CD4-positive, alpha-beta T cell treated with Interleukin-6 at 100 ng/mL for 8 hours (primary cell): ENCODE measurements around the gene KRTAP10-1.
"Not testable (repeated sequence)": the region's sequence is repeated elsewhere in the genome, so short reads cannot be mapped to it uniquely, and the experiment has no call there.

Source experiments
- DNase-seq: peaks from one replicate; pipeline ENCODE4 v3.0.0-alpha.2; 2020; ENCODE audit warnings: mixed read lengths, low spot score

The KRTAP10-1 gene, protein sequence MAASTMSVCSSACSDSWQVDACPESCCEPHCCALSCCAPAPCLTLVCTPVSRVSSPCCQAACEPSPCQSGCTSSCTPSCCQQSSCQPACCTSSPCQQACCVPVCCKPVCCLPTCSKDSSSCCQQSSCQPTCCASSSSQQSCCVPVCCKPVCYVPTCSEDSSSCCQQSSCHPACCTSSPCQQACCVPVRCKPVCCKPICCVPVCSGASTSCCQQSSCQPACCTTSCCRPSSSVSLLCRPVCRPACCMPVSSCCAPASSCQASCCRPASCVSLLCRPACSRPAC

DNA sequence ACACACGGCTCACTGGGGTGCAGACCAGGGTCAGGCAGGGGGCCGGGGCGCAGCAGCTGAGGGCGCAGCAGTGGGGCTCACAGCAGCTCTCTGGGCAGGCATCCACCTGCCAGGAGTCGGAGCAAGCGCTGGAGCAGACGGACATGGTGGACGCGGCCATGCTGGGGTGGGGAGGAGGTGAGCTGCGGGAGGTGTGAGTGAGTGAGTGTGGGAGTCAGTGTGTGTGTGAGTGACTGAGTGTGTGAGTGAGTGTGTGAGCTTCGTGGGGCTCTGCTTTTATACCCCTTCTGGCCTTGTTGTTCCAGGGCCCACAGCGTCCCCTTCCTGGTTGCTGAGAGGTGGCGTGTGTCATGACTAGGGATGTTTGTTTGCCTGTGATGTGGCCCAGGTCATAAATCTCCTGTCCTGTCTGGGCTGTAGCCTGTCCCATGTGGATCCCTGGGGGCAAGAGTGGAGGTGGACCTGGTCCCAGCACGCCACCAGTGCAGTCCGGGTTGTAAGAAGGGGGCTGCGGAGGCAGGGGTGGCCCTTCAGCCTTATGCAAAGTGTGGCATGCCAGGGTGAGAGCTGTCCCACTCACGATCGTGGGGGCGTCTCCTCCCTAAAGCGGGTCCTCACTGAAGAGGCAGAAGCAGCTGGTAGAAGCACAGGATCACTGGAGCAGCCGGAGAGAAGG, at the start of gene KRTAP10-1:
Gene KRTAP10-1 (minus strand): TSS at position 205 of the 676 bp plus-strand sequence. CDS start 45 bp downstream, at position 160.
- no peak for DNase-seq

- no peak for DNase-seq
These were observed 49.1 kb upstream of the KRTAP10-1 start for GRCh38 chr21:44589094-44589493.

DNA sequence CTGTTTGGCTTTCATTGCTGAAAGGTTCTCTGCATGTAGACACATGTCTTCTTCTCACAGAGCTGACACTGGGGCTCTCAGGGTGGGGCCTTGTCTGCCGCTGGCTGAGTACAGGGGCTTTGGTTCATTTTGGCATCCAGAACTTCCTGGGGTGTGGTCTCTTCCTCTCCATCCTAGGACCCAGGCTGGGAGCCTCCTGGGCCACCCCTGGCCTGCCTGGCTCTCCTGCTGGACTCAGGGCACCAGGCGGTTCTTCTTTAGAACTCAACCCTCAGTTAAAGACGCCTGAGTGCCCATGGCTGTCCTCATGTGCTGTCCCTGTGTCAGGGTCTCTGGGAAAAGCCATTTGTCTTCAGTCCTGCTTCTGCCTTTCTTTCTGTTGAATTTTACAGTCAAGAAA, 45.9 kb upstream of the KRTAP10-1 start:
- no peak for DNase-seq

DNA sequence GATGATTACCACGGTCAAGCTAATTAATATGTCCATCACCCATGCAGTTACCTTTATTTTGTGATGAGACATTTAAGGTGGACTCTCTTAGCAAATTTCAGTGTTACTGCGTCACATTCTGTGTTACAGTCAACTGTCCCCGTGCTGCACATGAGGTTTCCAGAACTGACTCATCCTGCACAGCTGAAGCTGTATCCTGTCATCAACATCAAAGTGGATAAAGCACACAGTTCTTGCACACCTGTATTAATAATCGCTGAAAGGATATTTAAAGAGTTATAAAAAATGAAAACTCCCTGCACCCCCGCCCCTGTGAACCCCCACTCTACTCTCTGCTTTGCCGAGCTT, 43.8 kb upstream of the KRTAP10-1 start:
- DNase-seq: no peak

GRCh38 chr21:44583089-44583799, 43.2 kb upstream of the KRTAP10-1 start:
- DNase-seq: no peak

- DNase-seq: no peak
These were observed 42.1 kb upstream of the KRTAP10-1 start for GRCh38 chr21:44582055-44582454.

DNA sequence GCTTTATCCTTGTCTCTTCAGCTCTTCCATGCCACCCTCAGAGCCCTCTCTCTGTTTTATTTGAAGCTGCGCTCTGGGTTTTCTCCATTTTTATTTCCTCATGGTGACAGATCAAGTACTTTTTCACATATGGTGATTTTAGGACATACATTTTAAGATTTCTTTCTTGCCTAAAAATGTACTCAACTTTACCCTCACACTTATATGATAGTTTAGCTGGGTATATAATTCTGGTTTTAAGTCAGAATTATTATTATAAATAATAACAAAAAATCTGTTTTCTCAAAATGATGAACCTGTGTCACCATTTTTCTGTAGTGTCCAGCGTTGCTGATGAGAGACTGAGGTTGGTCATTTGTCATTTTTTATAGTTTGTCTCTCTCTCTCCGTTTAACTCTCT, 41.2 kb upstream of the KRTAP10-1 start:
- DNase-seq: no peak

- not testable (repeated sequence) for DNase-seq
These were observed 40.3 kb upstream of the KRTAP10-1 start, which contains the start of gene KRTAP10-5 for GRCh38 chr21:44580231-44580821. Gene KRTAP10-5 (minus strand): TSS chr21:44580604. CDS start chr21:44580578, 26 bp downstream.

- DNase-seq: no peak
These were observed 39.8 kb upstream of the KRTAP10-1 start for GRCh38 chr21:44579833-44580144.

DNA sequence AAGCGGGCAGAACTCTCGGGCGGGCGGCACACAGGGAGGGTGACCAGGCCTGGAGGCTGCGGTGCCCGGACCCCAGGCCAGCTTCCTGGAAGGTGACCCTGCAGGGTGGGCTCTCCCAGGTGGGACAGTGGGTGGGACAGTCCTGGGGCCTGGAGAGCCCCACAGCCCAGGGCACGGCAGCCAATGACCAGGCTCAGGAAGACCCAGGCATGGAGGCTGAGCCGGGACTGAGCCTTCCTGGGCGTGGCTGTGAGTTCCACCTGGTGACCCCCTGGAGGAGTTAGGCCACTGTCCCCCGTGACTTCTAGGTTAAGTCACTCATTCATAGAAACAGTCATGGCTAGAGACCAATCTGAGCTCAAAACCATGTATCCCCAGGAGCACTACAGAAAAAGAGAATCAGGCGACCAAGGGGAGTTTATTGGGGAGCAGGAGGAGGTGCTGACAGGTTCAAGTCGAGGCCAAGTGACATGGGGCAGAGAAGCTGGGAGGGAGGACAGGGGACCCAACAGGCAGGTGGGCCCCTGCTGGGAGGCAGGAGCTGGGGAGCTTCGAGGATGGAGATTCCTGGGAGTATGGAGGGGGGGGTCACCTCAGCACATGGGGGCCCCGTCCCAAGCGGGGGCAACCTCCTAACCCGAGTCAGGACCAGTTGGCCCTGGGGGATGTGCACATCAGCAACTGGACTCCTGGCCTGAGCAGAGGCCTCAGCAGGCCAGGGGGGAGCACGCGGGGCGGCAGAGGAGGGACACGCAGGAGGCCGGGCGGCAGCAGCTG, 39.2 kb upstream of the KRTAP10-1 start:
- DNase-seq: no peak

DNA sequence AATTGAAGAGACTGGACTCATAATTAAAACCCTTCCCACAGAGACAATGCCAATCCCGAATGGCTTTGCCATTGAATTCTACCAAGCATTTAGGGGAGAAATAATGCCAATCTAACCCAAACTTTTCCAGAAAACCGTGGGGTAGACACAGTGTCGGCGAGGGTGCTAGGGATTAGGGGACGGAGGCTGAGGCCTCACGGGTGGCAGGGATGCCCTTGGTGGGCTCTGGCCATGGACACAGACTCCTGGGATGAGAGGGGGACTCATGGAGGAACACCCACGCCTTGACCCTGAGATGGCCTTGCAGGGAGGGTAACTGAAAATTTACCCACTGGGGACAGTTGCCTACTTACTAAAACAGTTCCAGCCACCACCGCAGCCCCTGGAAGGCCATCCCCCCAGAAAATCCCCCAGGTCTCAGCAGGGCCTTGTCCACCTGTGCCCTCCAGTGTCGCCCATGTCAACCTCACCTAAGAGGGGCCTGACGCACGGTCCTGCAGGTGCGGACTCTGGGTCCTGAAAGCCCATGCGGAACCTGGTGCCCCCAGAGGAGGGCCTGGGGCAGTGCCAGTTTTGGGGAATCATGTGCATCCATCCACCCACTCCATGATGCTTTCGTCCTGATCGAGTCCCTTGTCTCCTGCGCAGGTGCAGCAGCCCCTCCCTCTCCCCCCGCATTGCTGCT, 38.5 kb upstream of the KRTAP10-1 start:
- DNase-seq: no peak

- no peak for DNase-seq
These were observed 36.0 kb upstream of the KRTAP10-1 start for GRCh38 chr21:44576025-44576420.

- no peak for DNase-seq
These were observed 35.5 kb upstream of the KRTAP10-1 start for GRCh38 chr21:44575307-44576024.

GRCh38 chr21:44574457-44575306, 34.7 kb upstream of the KRTAP10-1 start:
- DNase-seq: no peak

DNA sequence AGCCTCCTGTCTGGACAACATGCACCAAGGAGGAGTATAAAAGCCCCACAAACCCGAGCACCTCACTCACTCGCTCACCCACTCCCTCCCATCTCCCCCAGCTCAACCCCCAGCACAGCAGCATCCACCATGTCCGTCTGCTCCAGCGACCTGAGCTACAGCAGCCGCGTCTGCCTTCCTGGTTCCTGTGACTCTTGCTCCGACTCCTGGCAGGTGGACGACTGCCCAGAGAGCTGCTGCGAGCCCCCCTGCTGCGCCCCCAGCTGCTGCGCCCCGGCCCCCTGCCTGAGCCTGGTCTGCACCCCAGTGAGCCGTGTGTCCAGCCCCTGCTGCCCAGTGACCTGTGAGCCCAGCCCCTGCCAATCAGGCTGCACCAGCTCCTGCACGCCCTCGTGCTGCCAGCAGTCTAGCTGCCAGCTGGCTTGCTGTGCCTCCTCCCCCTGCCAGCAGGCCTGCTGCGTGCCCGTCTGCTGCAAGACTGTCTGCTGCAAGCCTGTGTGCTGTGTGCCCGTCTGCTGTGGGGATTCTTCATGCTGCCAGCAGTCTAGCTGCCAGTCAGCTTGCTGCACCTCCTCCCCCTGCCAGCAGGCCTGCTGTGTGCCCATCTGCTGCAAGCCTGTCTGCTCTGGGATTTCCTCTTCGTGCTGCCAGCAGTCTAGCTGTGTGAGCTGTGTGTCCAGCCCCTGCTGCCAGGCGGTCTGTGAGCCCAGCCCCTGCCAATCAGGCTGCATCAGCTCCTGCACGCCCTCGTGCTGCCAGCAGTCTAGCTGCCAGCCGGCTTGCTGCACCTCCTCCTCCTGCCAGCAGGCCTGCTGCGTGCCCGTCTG, 33.8 kb upstream of the KRTAP10-1 start, which contains the start of gene KRTAP10-4:
Gene KRTAP10-4 (plus strand): TSS at position 100 of the 827 bp plus-strand sequence. CDS start 30 bp downstream, at position 130.
- DNase-seq: not testable (repeated sequence)

DNA sequence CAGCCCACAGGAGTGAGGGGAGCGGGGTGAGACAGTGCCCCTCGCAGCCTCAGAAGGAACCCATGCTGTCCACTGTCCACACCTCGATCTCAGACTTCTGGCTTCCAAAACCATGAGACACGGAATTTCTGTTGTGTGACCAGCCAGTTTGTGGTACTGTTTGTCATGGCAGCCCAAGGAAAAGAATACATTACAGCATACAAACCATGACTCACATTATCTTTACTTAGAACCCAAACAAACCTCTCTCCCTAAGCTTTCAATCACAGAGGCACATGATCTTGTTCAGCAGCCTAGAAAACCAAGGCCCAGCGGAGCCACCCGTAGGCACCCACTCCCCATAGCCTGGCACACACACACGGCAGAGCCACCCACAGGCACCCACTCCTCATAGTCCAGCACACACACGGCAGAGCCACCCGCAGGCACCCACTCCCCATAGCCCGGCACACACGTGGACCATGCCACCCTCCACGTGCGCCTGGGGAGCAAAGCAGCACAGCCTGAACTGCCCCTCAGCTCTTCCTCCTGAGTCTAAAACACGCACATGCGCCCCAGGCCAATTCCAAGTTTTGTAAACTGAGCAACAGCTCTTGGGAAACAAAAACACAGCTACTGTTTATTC, 33.1 kb upstream of the KRTAP10-1 start:
- no peak for DNase-seq

- DNase-seq: no peak
These were observed 32.1 kb upstream of the KRTAP10-1 start for GRCh38 chr21:44571844-44572782.
